Mesenteric fat pad (tissue), 1 donor: Measurements from ENCODE around the gene STRN4. TPM values are rescaled to one million over a fixed set of nuclear protein-coding genes. Genes with fewer than 3 reads are reported as not detected.

Source experiments
- DNase-seq: peaks from one replicate; pipeline ENCODE4 v3.0.0-alpha.2; 2020; ENCODE audit warnings: low spot score
- microRNA-seq: library from miRNA; unstranded; fragments of <30 nt; microRNA quantifications from one replicate; pipeline ENCODE4 v1.2.0, GENCODE V29; 2020; ENCODE audit warnings: borderline number of aligned reads
- total RNA-seq: library from RNA; stranded (reverse); fragmentation: NEBNext Ultra II Directional; extraction: Animal tissue kit (Norgen Biotek cat#: 25700); gene quantifications from one replicate; pipeline ENCODE4 v1.2.1, GENCODE V29; 2021
- donor health status: DM: yes; HTN: yes; CAD: no.

STRN4 gene
- total RNA-seq, 1 donor from 2014 or later: 72.9 TPM

DNA sequence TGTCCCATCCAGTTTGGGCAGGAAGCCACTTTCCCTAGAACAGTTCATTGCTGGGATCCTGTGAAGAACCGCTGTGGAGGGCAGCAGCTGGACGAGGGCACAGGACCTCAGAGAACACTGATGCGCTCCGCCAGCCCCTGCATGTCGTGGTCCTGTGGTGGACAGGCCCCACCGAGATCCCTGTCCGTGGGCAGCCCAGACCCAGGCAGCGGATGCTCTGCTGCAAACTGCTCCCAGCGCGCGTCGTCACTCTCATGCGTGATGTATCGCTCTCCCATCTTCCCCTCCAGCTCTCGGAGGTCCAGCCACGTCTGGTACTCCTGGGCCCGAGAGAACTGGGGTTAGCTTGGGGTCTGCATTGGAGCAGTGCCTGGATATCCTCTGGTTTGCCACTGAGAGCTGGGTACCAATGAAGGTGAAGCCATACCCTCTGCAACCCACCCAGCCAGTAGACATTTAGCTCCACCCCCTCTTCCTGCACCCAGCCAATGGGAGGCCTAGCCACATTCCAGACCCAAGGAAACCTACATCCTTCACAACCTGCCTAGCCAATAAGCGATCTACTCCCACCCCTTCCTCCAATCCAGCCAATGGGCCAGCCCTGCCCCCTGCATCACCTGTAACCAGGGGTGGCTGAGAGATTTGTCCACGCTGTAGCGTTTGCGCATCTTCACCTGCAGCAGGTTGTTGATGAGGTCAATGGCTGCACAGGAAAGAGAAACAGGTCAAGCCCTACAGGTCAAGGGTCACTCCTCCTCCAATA lies 71.7 kb downstream of the STRN4 start:
- no peak for DNase-seq

DNA sequence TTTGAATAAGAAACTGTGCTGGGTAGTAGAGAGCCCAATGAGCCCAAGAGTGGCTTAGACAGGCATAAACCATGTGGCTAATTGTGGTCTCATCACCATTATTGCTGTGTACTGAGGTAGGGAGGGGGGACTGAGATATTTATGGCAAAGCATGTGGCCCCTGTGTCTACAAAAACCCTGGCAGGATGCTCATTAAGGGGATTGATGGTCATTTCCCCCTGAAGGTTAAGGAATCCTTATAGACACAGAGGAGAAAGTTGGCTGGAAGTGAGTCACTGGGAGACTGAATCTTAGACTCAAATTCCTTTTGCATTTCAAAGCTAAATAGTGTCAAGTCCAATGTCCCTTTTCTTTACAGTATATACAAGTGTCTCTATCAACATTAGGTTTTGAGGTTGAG lies 75.4 kb downstream of the STRN4 start:
- DNase-seq: no peak

Small RNA genes within 50 kb of the gene (microRNA-seq; reads per million reads assigned to microRNA genes)
- 4.4 reads per million for gene MIR320E

Other genes with a start within 250 kb of the STRN4 start
- gene CALM3, start 145.1 kb downstream of the STRN4 start, total RNA-seq: 125 TPM
- 7.2 TPM for gene PTGIR, start 121.4 kb downstream of the STRN4 start, total RNA-seq
- not detected for gene GNG8, start 110.2 kb downstream of the STRN4 start, total RNA-seq
- gene DACT3, start 85.3 kb downstream of the STRN4 start, total RNA-seq: 3.4 TPM
- gene PRKD2, start 29.3 kb downstream of the STRN4 start, total RNA-seq: 43.2 TPM
- 13.2 TPM for gene FKRP, start 393 bp downstream of the STRN4 start, total RNA-seq
- gene SLC1A5, start 42.1 kb upstream of the STRN4 start, total RNA-seq: 168 TPM
- 228 TPM for gene AP2S1, start 104.4 kb upstream of the STRN4 start, total RNA-seq
- gene ARHGAP35, start 114.5 kb upstream of the STRN4 start, total RNA-seq: 53.3 TPM